HG02885 (cell line): Measurements from ENCODE around the gene TSFM.

ENCODE experiments used
- ATAC-seq: cut with Tn5 transposase; IDR thresholded peaks from one replicate; pipeline ENCODE4 v1.9.1; 2021; ENCODE audit warnings: mild to moderate bottlenecking; ENCODE audit not compliant: unreplicated experiment, poor library complexity

TSFM gene

GRCh38 chr12:57826966-57827365 lies 44.4 kb downstream of the TSFM start:
- no peak for ATAC-seq

DNA sequence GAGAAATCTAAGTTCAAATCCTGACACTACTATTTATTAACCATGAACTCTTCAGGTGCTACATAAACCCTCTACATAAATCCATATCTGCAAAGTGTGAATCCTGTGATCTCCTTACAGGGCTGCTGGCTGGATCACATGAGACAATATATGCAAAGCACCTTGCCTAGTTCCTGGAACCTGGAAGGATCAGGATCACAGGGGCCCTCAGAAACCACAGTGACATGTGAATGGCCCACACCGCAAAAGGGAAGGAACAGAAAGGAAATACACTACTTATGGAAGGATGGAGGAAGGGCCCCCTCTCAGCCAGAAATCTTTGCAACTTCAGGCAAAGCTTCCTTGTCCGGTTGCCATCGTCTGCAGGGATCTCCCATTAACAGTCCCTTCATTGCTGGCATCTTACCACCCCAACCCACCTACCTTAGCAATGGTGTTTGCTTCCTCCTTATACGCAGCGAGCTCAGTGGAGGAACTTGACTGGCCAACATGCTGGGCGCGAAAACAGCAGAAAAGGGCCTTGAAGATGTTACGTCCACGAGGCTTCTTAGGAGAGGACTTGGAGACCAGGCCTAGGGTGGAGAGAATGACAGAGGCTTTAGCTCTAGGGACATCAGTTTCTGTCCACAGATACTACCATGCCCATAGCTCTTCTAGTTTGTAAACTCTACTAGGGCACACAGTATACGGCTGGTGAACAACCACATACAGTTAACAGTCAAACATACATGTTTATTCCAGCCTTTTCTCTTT lies 46.6 kb downstream of the TSFM start:
- no peak for ATAC-seq

DNA sequence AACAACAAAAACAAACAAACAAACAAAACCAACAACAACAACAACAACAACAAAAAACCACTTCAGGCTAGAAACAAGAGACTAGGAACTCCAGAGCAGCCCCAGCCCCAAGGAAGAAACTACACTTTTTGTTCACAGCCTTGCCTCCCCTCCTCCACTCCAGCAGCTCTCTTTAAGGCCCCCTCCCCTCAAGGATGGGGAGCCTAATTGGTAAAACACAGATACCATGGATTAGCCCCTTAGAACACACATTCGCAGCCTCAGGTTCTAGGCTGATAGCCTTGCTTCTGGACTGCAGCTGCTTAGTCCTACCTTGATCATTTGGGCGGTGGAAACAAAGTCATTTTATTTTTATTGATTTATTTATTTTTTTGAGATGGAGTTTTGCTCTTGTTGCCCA lies 47.8 kb downstream of the TSFM start:
- ATAC-seq, result no peak

DNA sequence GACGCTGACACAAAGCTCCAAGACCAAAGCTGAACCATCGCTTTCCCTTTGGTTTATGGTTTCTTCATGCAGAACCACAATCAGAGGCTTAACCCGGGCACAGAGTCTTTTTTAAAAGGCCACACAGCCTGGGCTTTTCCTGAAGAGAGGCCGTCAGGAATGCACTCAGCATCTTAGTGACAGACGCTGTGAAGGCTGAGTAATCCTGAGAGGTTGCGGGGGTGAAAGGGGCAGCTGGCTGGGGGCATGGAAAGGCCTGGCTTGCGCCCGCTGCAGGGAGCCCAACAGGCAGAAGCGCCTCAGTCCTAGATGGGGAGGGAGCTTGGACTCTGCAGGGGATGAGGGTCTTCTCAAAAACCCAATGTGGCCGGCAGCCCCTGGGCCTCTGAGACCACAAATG lies 50.4 kb downstream of the TSFM start:
- ATAC-seq, result no peak

DNA sequence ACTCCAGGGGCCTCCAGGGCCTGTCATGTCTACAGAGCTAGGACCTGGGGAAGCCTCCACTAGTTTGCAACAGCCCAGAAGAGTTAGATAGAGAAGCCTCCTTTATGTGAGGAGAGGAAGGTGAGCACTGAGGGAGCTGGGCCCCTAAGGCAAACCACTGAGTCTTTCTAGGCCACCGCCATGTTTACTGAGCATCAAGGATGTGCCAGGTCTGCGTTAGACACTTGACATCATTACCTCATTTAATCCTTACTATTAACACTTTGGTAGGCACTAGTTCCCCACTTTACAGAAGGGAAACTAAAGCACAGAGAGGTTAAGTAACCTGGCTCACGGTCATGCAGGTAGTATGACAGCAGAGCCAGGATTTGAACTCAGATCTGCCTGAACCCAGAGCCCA lies 51.1 kb downstream of the TSFM start:
- no peak for ATAC-seq

GRCh38 chr12:57834086-57834876 lies 51.7 kb downstream of the TSFM start:
- ATAC-seq, result no peak

GRCh38 chr12:57835366-57836288 lies 53.0 kb downstream of the TSFM start:
- no peak for ATAC-seq

- ATAC-seq, result peak; percentile 56
Observed at GRCh38 chr12:57836442-57837375, 54.1 kb downstream of the TSFM start.

- peak; percentile 22 for ATAC-seq
Observed at GRCh38 chr12:57837864-57838562, 55.4 kb downstream of the TSFM start.

DNA sequence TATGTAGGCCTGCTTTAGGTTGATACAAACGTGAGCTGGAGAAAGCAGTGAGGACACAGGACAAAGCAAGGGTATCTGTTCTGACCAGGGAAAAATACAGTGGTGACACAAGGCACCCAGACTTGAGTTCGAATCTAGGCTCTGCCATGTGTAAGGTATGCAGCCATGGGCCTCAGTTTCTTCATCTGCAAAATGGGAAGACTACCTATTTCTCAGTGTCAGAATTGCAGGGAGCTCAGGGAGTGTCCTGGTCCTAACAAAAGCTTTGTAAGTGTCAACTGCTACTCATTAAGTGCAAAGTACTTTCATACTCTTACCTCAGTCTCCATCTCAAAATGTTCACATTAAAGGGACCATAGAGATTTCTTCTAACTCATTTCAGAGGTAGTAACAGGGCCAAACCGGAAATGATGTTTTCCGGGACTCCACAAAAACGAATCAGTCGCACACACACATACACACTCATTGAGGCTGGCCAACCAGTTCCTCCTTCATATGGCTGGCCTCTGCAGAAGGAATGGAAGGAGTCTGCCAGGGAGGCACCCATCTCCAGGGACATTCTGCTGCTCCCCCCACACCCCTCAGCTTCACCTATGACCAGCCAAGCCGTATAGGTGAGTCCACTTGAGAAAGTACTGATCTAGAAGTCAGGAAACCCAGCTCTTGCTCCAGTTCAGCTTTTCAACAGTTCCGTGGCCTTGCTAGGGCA lies 56.2 kb downstream of the TSFM start:
- no peak for ATAC-seq

DNA sequence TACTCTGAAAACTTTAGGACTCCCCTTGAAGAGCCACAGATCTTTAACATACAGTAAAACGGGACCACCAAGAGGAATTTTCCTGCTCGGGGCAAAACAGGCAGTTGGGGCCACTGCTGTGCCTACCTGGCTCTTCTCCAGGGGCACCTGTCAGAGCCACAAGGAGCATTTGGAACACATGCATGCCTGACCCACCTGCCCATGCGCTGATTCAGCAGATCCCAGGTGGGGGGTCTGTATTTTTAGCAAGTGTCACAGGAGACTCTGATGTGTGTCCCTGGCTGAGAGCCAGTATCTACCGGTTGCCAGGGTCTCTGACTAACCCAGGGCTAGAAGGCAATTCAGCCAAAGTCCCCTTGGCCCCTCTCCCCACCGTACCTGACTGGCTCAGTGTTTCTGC lies 57.4 kb downstream of the TSFM start:
- no peak for ATAC-seq

DNA sequence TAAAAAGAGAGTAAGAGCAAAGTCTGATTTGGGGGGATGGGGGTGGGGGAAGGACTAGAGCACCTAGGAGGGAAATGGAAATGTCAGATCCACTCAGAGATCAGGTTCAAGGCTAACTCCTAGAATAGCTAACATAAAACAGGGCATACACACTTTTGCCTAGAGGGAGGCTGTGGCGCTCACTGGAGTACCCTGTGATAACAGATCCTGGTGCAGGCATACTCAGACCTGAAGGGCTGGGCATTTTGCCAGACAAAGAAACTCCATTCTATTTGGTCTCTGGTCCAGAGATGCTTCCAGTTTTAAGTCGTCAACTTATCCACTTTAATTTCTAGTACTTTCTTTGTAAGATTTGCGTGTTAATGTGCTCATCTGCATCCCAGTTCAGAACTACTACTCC lies 58.1 kb downstream of the TSFM start:
- no peak for ATAC-seq

GRCh38 chr12:57841445-57841844 lies 58.9 kb downstream of the TSFM start:
- ATAC-seq, result no peak

DNA sequence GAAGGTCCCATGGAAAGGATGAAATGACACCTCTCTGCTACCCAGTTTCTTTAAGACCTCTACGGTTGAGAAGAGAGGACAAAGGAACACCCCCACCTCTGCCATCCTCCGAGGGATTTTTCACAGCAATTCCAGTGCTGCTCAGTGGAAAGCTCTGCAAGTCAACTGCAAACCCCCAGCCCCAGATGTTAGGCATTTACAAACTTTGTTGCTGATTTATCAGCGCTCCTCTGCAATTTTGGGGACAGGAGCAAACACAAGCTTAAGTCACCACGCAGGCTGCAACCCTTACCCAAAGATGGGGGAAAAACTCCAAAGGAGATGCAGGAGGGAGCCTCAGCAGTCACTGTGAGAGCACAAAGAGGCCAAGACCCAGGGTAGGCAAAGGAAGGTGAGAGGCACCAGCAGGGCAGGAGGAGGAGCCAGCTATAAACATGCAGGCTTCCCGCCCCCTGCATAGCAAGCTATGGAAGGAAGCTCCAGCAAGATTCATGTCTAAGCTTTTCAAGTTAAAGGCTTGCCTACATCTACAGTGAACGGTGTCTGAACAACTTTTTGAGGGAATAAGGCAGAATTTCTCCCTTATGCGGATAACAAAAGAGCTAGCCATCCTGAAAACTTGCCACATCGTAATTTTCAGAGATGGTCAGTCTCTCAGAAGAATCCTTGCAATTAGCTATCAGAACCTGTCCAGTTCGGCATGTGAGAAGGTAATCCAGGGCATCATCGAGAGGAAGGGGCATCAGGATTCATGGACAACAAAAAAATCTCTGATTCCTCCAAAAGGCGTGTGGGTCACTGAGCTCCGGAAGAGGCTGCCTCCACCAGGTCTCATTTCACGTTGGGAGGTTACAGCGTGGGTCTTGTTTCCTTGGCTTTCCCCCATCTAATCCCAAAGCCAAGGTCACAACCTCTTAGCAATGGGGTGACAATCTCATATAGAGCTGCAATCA lies 60.0 kb downstream of the TSFM start:
- ATAC-seq, result no peak

GRCh38 chr12:57844709-57845477 lies 62.3 kb downstream of the TSFM start:
- peak; percentile 26 for ATAC-seq

- ATAC-seq, result peak; percentile 29
Observed at GRCh38 chr12:57845478-57846284, 63.1 kb downstream of the TSFM start.
